ENCODE results near the gene RBM24.

Gene RBM24

GRCh38 chr6:17268114-17268513 is 13.0 kb upstream of the RBM24 start:
- H3K4me1 ChIP-seq (ENCODE audit: control insufficient read depth, insufficient read depth, low read length, poor library complexity, severe bottlenecking), result peaks cover 10% of the 10 kb centered on the region
- no peak overlapping the region for H3K4me3 ChIP-seq (ENCODE audit: extremely low read depth, insufficient read depth, low read length, poor library complexity, severe bottlenecking)
- WGBS, 2 experiments (ENCODE audit: insufficient coverage in 2 of 2), result 90 to 100% methylated on average over 2 to 3 of the region's 6 CpGs
- no peak overlapping the region for H3K27ac ChIP-seq (ENCODE audit: low read depth, low read length, severe bottlenecking)
- no peaks in the 10 kb centered on the region for H3K9me3 ChIP-seq (ENCODE audit: control insufficient read depth, low read length)
- H3K36me3 ChIP-seq (ENCODE audit: control insufficient read depth, insufficient read depth, low read length), result no peaks in the 10 kb centered on the region

- no peak overlapping the region for H3K27ac ChIP-seq (ENCODE audit: low read depth, low read length, severe bottlenecking)
- peaks cover 10% of the 10 kb centered on the region for H3K4me1 ChIP-seq (ENCODE audit: control insufficient read depth, insufficient read depth, low read length, poor library complexity, severe bottlenecking)
- H3K36me3 ChIP-seq (ENCODE audit: control insufficient read depth, insufficient read depth, low read length), result no peaks in the 10 kb centered on the region
- 93% methylated on average over 2 of the region's 3 CpGs; no CpG with 5 or more reads in 1 of the 2 experiments for WGBS, 2 experiments (ENCODE audit: insufficient coverage in 2 of 2)
- H3K9me3 ChIP-seq (ENCODE audit: control insufficient read depth, low read length), result no peaks in the 10 kb centered on the region
- H3K4me3 ChIP-seq (ENCODE audit: extremely low read depth, insufficient read depth, low read length, poor library complexity, severe bottlenecking), result no peak overlapping the region
Measured at GRCh38 chr6:17269840-17270239, 11.3 kb upstream of the RBM24 start.

GRCh38 chr6:17271628-17272027 is 9.5 kb upstream of the RBM24 start:
- Histone ChIP-seq H3K27ac (ENCODE audit: low read depth, low read length, severe bottlenecking) (no peak overlapping the region), H3K36me3 (ENCODE audit: control insufficient read depth, insufficient read depth, low read length) (no peaks in the 10 kb centered on the region), H3K4me3 (ENCODE audit: extremely low read depth, insufficient read depth, low read length, poor library complexity, severe bottlenecking) (no peak overlapping the region), H3K9me3 (ENCODE audit: control insufficient read depth, low read length) (no peaks in the 10 kb centered on the region), H3K4me1 (ENCODE audit: control insufficient read depth, insufficient read depth, low read length, poor library complexity, severe bottlenecking) (peaks cover 10% of the 10 kb centered on the region)
- 88% methylated on average over 2 of the region's 3 CpGs; no CpG with 5 or more reads in 1 of the 2 experiments for WGBS, 2 experiments (ENCODE audit: insufficient coverage in 2 of 2)

GRCh38 chr6:17276766-17277165 is 4.4 kb upstream of the RBM24 start:
- no peak overlapping the region for H3K27ac ChIP-seq (ENCODE audit: low read depth, low read length, severe bottlenecking)

GRCh38 chr6:17277256-17277655 is 3.9 kb upstream of the RBM24 start:
- H3K27ac ChIP-seq (ENCODE audit: low read depth, low read length, severe bottlenecking), result no peak overlapping the region

More at GRCh38 chr6:17276766-17277165, 4.4 kb upstream of the RBM24 start:
- no peaks in the 10 kb centered on the region for H3K9me3 ChIP-seq (ENCODE audit: control insufficient read depth, low read length)
- H3K4me1 ChIP-seq (ENCODE audit: control insufficient read depth, insufficient read depth, low read length, poor library complexity, severe bottlenecking), result peaks cover 12% of the 10 kb centered on the region
- no peaks in the 10 kb centered on the region for H3K36me3 ChIP-seq (ENCODE audit: control insufficient read depth, insufficient read depth, low read length)
- WGBS, 2 experiments (ENCODE audit: insufficient coverage in 2 of 2), result 90 to 100% methylated on average over 2 of the region's 3 CpGs
- H3K4me3 ChIP-seq (ENCODE audit: extremely low read depth, insufficient read depth, low read length, poor library complexity, severe bottlenecking), result no peak overlapping the region

GRCh38 chr6:17278289-17279063 is 2.7 kb upstream of the RBM24 start:
- Histone ChIP-seq H3K9me3 (ENCODE audit: control insufficient read depth, low read length) (no peaks in the 10 kb centered on the region), H3K36me3 (ENCODE audit: control insufficient read depth, insufficient read depth, low read length) (peaks cover 8% of the 10 kb centered on the region), H3K4me1 (ENCODE audit: control insufficient read depth, insufficient read depth, low read length, poor library complexity, severe bottlenecking) (peaks cover 12% of the 10 kb centered on the region), H3K4me3 (ENCODE audit: extremely low read depth, insufficient read depth, low read length, poor library complexity, severe bottlenecking) (no peak overlapping the region), H3K27ac (ENCODE audit: low read depth, low read length, severe bottlenecking) (peak overlapping the region; percentile 11)
- 60 to 76% methylated on average over 4 to 5 of the region's 10 CpGs for WGBS, 2 experiments (ENCODE audit: insufficient coverage in 2 of 2)

More at GRCh38 chr6:17277256-17277655, 3.9 kb upstream of the RBM24 start:
- WGBS, 2 experiments (ENCODE audit: insufficient coverage in 2 of 2), result 92 to 93% methylated on average over 2 of the region's 2 CpGs
- H3K9me3 ChIP-seq (ENCODE audit: control insufficient read depth, low read length), result no peaks in the 10 kb centered on the region
- no peak overlapping the region for H3K4me3 ChIP-seq (ENCODE audit: extremely low read depth, insufficient read depth, low read length, poor library complexity, severe bottlenecking)
- H3K4me1 ChIP-seq (ENCODE audit: control insufficient read depth, insufficient read depth, low read length, poor library complexity, severe bottlenecking), result peaks cover 12% of the 10 kb centered on the region
- no peaks in the 10 kb centered on the region for H3K36me3 ChIP-seq (ENCODE audit: control insufficient read depth, insufficient read depth, low read length)

- Histone ChIP-seq H3K36me3 (ENCODE audit: control insufficient read depth, insufficient read depth, low read length) (peaks cover 18% of the 10 kb centered on the region), H3K9me3 (ENCODE audit: control insufficient read depth, low read length) (no peaks in the 10 kb centered on the region), H3K4me1 (ENCODE audit: control insufficient read depth, insufficient read depth, low read length, poor library complexity, severe bottlenecking) (peaks cover 12% of the 10 kb centered on the region), H3K4me3 (ENCODE audit: extremely low read depth, insufficient read depth, low read length, poor library complexity, severe bottlenecking) (peak overlapping the region; percentile 82), H3K27ac (ENCODE audit: low read depth, low read length, severe bottlenecking) (no peak overlapping the region)
- WGBS, 2 experiments (ENCODE audit: insufficient coverage in 2 of 2), result 20 to 33% methylated on average over 10 of the region's 11 CpGs
Measured at GRCh38 chr6:17280138-17280537, 1.0 kb upstream of the RBM24 start.

- 0 to 1% methylated on average over 34 to 39 of the region's 55 CpGs for WGBS, 2 experiments (ENCODE audit: insufficient coverage in 2 of 2)
- no peaks in the 10 kb centered on the region for H3K9me3 ChIP-seq (ENCODE audit: control insufficient read depth, low read length)
- H3K36me3 ChIP-seq (ENCODE audit: control insufficient read depth, insufficient read depth, low read length), result peaks cover 23% of the 10 kb centered on the region
- H3K4me1 ChIP-seq (ENCODE audit: control insufficient read depth, insufficient read depth, low read length, poor library complexity, severe bottlenecking), result peaks cover 12% of the 10 kb centered on the region
- H3K27ac ChIP-seq (ENCODE audit: low read depth, low read length, severe bottlenecking), result no peak overlapping the region
- H3K4me3 ChIP-seq (ENCODE audit: extremely low read depth, insufficient read depth, low read length, poor library complexity, severe bottlenecking), result peak overlapping the region; percentile 82
Measured at GRCh38 chr6:17280552-17281090, 540 bp upstream of the RBM24 start.

- H3K4me3 ChIP-seq (ENCODE audit: extremely low read depth, insufficient read depth, low read length, poor library complexity, severe bottlenecking), result peak overlapping the region; percentile 82
- H3K4me1 ChIP-seq (ENCODE audit: control insufficient read depth, insufficient read depth, low read length, poor library complexity, severe bottlenecking), result peaks cover 12% of the 10 kb centered on the region
- peaks cover 33% of the 10 kb centered on the region for H3K36me3 ChIP-seq (ENCODE audit: control insufficient read depth, insufficient read depth, low read length)
- 1% methylated on average over 60 to 68 of the region's 77 CpGs for WGBS, 2 experiments (ENCODE audit: insufficient coverage in 2 of 2)
- no peak overlapping the region for H3K27ac ChIP-seq (ENCODE audit: low read depth, low read length, severe bottlenecking)
- no peaks in the 10 kb centered on the region for H3K9me3 ChIP-seq (ENCODE audit: control insufficient read depth, low read length)
Measured at GRCh38 chr6:17281497-17282481, 628 bp downstream of the RBM24 start.

GRCh38 chr6:17283074-17283473 is 1.9 kb downstream of the RBM24 start:
- 100% methylated on average over 2 of the region's 4 CpGs for WGBS, 2 experiments (ENCODE audit: insufficient coverage in 2 of 2)
- Histone ChIP-seq H3K36me3 (ENCODE audit: control insufficient read depth, insufficient read depth, low read length) (peaks cover 46% of the 10 kb centered on the region), H3K27ac (ENCODE audit: low read depth, low read length, severe bottlenecking) (no peak overlapping the region), H3K9me3 (ENCODE audit: control insufficient read depth, low read length) (no peaks in the 10 kb centered on the region), H3K4me1 (ENCODE audit: control insufficient read depth, insufficient read depth, low read length, poor library complexity, severe bottlenecking) (peaks cover 12% of the 10 kb centered on the region), H3K4me3 (ENCODE audit: extremely low read depth, insufficient read depth, low read length, poor library complexity, severe bottlenecking) (peak overlapping the region; percentile 82)

All from mesodermal cell (in vitro differentiated cells).